Measurements from ENCODE around the gene TNXB.

The TNXB gene

DNA sequence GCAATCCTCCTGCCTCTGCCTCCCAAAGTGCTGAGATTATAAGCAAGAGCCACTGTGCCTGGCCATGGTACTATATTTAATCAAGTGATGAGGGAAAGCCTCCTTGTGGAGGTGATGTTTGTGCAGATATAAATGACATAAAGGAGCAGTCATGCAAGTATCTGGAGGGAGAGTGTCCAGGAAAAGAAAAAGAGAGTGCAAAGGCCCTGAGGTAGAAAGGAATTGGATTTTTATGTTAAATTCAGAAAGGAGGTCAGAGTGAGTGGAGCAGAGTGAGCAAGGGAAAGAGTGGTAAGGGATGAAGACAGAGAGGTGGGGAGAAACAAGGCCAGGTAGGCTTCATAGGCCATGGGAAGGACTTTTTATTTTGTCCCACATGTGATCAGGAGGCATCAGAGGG lies 28.3 kb upstream of the TNXB start:
- Histone ChIP-seq H3K9me3 (ENCODE audit: severe bottlenecking) (no peaks in the 10 kb centered on the region), H3K27ac (ENCODE audit: poor library complexity, severe bottlenecking) (no peak overlapping the region), H3K27me3 (ENCODE audit: insufficient read depth, poor library complexity, severe bottlenecking) (no peaks in the 10 kb centered on the region), H3K4me1 (ENCODE audit: insufficient read depth, poor library complexity, severe bottlenecking) (no peaks in the 10 kb centered on the region), H3K4me3 (ENCODE audit: severe bottlenecking) (no peak overlapping the region), H3K36me3 (ENCODE audit: low read depth) (no peaks in the 10 kb centered on the region)
- DNase-seq (ENCODE audit: low spot score) (no peak), ATAC-seq (ENCODE audit: low read depth) (no peak)
- TF ChIP-seq, protein P1, sequence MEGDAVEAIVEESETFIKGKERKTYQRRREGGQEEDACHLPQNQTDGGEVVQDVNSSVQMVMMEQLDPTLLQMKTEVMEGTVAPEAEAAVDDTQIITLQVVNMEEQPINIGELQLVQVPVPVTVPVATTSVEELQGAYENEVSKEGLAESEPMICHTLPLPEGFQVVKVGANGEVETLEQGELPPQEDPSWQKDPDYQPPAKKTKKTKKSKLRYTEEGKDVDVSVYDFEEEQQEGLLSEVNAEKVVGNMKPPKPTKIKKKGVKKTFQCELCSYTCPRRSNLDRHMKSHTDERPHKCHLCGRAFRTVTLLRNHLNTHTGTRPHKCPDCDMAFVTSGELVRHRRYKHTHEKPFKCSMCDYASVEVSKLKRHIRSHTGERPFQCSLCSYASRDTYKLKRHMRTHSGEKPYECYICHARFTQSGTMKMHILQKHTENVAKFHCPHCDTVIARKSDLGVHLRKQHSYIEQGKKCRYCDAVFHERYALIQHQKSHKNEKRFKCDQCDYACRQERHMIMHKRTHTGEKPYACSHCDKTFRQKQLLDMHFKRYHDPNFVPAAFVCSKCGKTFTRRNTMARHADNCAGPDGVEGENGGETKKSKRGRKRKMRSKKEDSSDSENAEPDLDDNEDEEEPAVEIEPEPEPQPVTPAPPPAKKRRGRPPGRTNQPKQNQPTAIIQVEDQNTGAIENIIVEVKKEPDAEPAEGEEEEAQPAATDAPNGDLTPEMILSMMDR (IDR thresholded peaks at IDR 0.05; ENCODE audit: poor library complexity, severe bottlenecking) = no peak

DNA sequence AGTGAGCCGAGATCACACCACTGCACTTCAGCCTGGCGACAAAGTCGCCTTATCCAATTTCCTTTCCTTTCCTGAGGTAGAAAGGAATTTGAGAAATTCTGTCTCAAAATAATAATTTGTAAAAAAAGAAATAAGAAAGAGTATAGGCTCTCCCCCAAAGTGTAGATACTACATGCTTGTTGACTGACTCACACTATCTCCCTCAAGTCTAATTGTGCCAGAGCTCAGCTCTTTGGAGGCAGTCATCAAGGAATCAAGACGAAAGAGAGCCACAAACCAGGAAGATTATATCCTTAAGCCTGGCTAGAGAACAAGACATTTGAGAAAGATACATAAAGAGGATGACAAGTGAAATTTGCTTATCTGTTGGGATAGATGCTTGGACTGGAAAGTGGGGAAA lies 24.6 kb upstream of the TNXB start:
- Histone ChIP-seq H3K27me3 (ENCODE audit: insufficient read depth, poor library complexity, severe bottlenecking) (no peaks in the 10 kb centered on the region), H3K4me3 (ENCODE audit: severe bottlenecking) (no peak overlapping the region), H3K27ac (ENCODE audit: poor library complexity, severe bottlenecking) (no peak overlapping the region), H3K4me1 (ENCODE audit: insufficient read depth, poor library complexity, severe bottlenecking) (no peaks in the 10 kb centered on the region), H3K36me3 (ENCODE audit: low read depth) (no peaks in the 10 kb centered on the region), H3K9me3 (ENCODE audit: severe bottlenecking) (no peaks in the 10 kb centered on the region)
- no peak for DNase-seq (ENCODE audit: low spot score)
- TF ChIP-seq, protein P1 (IDR thresholded peaks at IDR 0.05; ENCODE audit: poor library complexity, severe bottlenecking) = no peak
- no peak for ATAC-seq (ENCODE audit: low read depth)

DNA sequence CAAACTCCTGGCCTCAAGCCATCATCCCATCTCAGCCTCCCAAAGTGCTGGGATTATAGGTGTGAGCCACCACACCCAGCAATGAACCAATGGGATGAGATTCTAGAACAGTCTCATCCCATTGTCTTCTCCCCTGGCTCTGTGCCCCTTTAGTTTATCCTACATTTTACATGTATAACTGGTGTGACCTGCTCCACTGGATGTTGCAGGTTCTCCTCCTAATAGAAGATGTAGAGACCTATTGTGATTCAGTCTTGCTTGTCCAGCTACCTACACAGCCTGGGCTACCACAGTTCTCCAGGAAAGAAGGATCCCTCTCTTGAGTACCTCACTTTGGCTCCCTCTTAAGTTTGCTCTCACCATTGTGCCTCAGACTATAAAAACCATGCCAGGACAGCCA lies 23.0 kb upstream of the TNXB start:
- no peaks in the 10 kb centered on the region for H3K9me3 ChIP-seq (ENCODE audit: severe bottlenecking)
- TF ChIP-seq, protein P1 (IDR thresholded peaks at IDR 0.05; ENCODE audit: poor library complexity, severe bottlenecking) = no peak
- H3K36me3 ChIP-seq (ENCODE audit: low read depth) = no peaks in the 10 kb centered on the region; the same call in 1 of the 2 replicates
- DNase-seq (ENCODE audit: low spot score) (no peak), ATAC-seq (ENCODE audit: low read depth) (no peak)
- H3K27me3 ChIP-seq (ENCODE audit: insufficient read depth, poor library complexity, severe bottlenecking) = no peaks in the 10 kb centered on the region
- H3K4me1 ChIP-seq (ENCODE audit: insufficient read depth, poor library complexity, severe bottlenecking) = no peaks in the 10 kb centered on the region
- H3K4me3 ChIP-seq (ENCODE audit: severe bottlenecking) = no peak overlapping the region
- H3K27ac ChIP-seq (ENCODE audit: poor library complexity, severe bottlenecking) = no peak overlapping the region

DNA sequence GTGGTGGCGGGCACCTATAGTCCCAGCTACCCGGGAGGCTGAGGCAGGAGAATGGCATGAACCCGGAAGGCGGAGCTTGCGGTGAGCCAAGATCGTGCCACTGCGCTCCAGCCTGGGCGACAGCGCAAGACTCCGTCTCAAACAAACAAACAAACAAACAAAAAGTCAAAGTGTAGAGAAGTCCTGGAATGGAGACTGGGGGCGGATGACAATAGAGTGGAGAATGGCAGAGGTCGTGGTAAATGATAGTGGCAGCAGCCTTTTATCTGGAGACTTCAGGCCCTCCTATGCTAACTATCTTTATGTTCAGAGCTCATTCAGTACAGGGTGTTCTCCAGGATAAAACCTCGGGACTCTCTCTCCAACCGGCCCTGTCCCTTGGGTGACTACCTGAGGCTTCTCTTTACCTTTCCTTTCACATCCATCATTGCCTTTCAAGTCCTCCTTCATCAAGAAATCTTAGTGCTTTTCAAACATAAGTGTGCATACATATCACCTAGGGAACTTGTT lies 22.4 kb upstream of the TNXB start:
- DNase-seq (ENCODE audit: low spot score) (no peak), ATAC-seq (ENCODE audit: low read depth) (no peak)
- H3K27ac ChIP-seq (ENCODE audit: poor library complexity, severe bottlenecking) = no peak overlapping the region
- TF ChIP-seq, protein P1 (IDR thresholded peaks at IDR 0.05; ENCODE audit: poor library complexity, severe bottlenecking) = no peak
- no peaks in the 10 kb centered on the region for H3K4me1 ChIP-seq (ENCODE audit: insufficient read depth, poor library complexity, severe bottlenecking)
- no peak overlapping the region for H3K4me3 ChIP-seq (ENCODE audit: severe bottlenecking)
- no peaks in the 10 kb centered on the region for H3K9me3 ChIP-seq (ENCODE audit: severe bottlenecking)
- H3K36me3 ChIP-seq (ENCODE audit: low read depth) = peaks cover 5% of the 10 kb centered on the region
- H3K27me3 ChIP-seq (ENCODE audit: insufficient read depth, poor library complexity, severe bottlenecking) = no peaks in the 10 kb centered on the region

DNA sequence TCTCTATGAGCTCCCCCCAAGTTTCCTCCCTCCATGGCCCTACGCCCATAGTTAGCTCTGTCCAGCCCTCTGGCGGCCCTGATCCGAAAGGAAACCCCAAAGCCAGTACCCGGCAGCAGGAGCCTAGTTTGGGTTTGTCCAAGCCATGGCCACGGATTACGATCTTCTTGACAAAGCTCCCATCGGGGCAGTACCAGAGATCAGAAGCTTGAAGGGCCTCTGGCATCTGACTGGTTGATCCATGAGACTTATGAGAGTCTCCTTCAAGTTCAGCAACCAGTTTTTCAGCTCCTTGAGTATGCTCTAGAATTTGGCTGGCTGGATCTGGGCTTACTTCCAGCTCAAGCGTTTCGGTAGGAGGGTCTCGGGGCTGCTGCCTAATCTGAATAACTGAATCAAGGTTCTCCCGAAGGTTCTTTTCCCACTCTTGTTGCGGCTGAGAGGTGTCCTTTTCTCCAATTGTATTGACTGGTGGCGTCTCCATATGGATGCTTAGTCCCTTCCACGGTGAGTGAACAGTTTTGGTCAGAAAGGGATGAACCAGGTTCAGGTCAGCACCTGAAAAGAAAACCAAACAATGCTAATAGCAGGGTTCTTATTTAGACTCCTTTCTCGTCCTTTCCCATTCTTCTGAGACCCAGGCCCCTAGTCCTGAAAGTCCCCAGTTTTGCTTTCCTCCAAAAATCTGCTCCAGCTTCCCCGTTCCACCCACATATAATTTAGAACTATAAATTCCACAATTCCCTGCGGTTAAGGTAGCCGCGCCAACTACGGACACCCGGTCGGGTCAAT lies 20.4 kb upstream of the TNXB start:
- ATAC-seq (ENCODE audit: low read depth) (peak; percentile 2; the same call in 2 of the 3 replicates), DNase-seq (ENCODE audit: low spot score) (no peak)
- peak overlapping the region; percentile 25 for H3K27ac ChIP-seq (ENCODE audit: poor library complexity, severe bottlenecking)
- no peaks in the 10 kb centered on the region for H3K4me1 ChIP-seq (ENCODE audit: insufficient read depth, poor library complexity, severe bottlenecking)
- TF ChIP-seq, protein P1 (IDR thresholded peaks at IDR 0.05; ENCODE audit: poor library complexity, severe bottlenecking) = no peak
- H3K4me3 ChIP-seq (ENCODE audit: severe bottlenecking) = peak overlapping the region; percentile 66
- no peaks in the 10 kb centered on the region for H3K27me3 ChIP-seq (ENCODE audit: insufficient read depth, poor library complexity, severe bottlenecking)
- H3K9me3 ChIP-seq (ENCODE audit: severe bottlenecking) = no peaks in the 10 kb centered on the region
- H3K36me3 ChIP-seq (ENCODE audit: low read depth) = peaks cover 21% of the 10 kb centered on the region
